ENCODE data around the gene IFT80.

DNA sequence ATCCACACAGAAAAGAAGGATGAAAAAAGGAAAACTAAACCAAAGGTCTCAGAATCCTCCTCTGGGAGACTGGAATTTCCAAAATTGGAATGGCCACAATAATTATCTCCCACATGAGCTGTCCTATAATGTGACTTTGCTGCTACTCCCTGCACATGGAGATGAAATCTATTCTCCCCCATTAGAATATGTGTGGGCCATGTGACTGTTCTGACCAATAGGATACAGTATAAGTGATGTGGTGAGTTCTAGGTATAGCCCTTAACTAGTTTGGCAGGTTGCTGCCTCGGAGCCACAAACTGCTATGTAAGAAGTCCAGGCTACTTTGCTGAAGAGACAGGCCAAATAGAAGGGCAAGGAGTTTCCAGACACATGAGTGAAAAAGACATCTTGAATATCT is 45.4 kb upstream of the IFT80 start:
- no peak for TF ChIP-seq ZBTB21 (CRISPR knock-in tag; IDR thresholded peaks at IDR 0.05; ENCODE audit: borderline replicate concordance)
- TF ChIP-seq ZNF121 (CRISPR knock-in tag; IDR thresholded peaks at IDR 0.05): no peak
- no peak for TF ChIP-seq TCF7 (CRISPR knock-in tag; IDR thresholded peaks at IDR 0.05; ENCODE audit: low read depth)
- no peak for TF ChIP-seq CTCF (IDR thresholded peaks at IDR 0.05)
- TF ChIP-seq JUN (CRISPR knock-in tag; IDR thresholded peaks at IDR 0.05): no peak
- no peak for TF ChIP-seq ZNF263 (CRISPR knock-in tag; IDR thresholded peaks at IDR 0.05; ENCODE audit: low read depth)

Measured in WTC11 (cell line).